Measurements from ENCODE around the gene CLTRN. TPM values are rescaled to one million over a fixed set of nuclear protein-coding genes. Genes with fewer than 3 reads are reported as not detected.
"Not testable (repeated sequence)": the region's sequence is repeated elsewhere in the genome, so short reads cannot be mapped to it uniquely, and the experiment has no call there.

Gene CLTRN, protein sequence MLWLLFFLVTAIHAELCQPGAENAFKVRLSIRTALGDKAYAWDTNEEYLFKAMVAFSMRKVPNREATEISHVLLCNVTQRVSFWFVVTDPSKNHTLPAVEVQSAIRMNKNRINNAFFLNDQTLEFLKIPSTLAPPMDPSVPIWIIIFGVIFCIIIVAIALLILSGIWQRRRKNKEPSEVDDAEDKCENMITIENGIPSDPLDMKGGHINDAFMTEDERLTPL
- under 0.01 TPM in 1 of 2 replicates, not detected in the other for total RNA-seq

GRCh38 chrX:15664487-15665444, at the start of gene CLTRN:
TSS of gene CLTRN (minus strand) at chrX:15664805. CDS start at chrX:15664775, 30 bp downstream.
- DNase-seq (ENCODE audit: low read depth in 2 of 2) = no peak

DNA sequence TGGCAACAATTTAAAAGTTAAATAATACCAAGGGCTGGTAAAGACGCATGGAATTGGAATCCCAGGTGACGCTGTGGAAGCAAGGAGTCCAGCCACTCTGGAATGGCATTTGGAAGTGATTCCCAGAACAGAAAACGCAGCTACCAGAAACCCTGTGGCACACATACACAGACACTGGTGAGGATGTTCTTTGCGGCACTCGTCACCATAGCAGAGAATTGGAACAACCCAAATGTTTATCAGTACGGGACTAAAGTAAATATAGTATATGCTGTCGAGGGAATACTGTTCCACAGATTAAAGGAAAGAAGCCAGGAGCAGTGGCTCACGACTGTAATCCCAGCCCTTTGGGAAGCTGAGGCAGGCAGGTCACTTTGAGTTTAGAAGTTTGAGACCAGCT, 39.7 kb upstream of the CLTRN start:
- DNase-seq (ENCODE audit: low read depth in 2 of 2) = not testable (repeated sequence)

DNA sequence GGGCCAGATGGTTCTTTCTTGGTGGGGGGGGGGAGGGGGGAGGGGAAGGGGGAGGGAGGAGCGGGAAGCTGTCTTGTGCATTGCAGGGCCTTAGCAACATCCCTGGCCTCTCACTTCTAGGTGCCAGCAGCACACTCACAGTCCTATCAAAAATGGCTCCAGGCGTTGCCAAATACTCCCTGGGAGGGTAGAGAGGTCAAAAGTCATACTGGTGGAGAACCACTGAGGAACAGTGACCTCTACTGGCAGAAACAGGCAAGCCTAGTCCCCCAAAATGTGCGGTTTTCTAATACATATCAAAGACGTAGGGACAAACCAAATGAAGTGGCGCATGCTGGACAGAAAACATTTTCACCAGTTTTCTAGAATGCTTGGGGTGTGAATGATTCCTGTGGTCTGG, 39.2 kb upstream of the CLTRN start:
- DNase-seq (ENCODE audit: low read depth in 2 of 2) = not testable (repeated sequence)

- DNase-seq (ENCODE audit: low read depth in 2 of 2) = no peak
Observed at GRCh38 chrX:15702488-15703371, 38.1 kb upstream of the CLTRN start.

DNA sequence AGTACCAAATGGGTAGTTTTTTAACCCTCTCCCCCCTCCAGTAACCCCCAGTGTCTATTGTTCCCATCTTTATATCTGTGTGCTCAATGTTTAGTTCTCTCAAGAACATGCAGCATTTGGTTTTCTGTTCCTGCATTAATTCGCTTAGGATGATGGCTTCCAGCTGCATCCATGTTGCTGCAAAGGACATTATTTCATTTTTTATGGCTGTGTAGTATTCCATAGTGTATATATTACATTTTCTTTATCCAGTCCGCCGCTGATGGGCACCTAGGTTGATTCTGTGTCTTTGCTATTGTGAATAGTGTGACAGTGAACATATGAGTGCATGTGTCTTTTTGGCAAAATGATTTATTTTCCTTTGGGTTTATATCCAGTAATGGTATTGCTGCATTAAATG, 31.9 kb upstream of the CLTRN start:
- DNase-seq (ENCODE audit: low read depth in 2 of 2) = no peak

GRCh38 chrX:15694941-15695451, 30.4 kb upstream of the CLTRN start:
- DNase-seq (ENCODE audit: low read depth in 2 of 2) = no peak

GRCh38 chrX:15686818-15687685, 22.4 kb upstream of the CLTRN start:
- DNase-seq (ENCODE audit: low read depth in 2 of 2) = peak; percentile 55 to 60

- no peak for DNase-seq (ENCODE audit: low read depth in 2 of 2)
Observed at GRCh38 chrX:15683193-15683592, 18.6 kb upstream of the CLTRN start.

GRCh38 chrX:15681433-15681832, 16.8 kb upstream of the CLTRN start:
- DNase-seq (ENCODE audit: low read depth in 2 of 2) = no peak

DNA sequence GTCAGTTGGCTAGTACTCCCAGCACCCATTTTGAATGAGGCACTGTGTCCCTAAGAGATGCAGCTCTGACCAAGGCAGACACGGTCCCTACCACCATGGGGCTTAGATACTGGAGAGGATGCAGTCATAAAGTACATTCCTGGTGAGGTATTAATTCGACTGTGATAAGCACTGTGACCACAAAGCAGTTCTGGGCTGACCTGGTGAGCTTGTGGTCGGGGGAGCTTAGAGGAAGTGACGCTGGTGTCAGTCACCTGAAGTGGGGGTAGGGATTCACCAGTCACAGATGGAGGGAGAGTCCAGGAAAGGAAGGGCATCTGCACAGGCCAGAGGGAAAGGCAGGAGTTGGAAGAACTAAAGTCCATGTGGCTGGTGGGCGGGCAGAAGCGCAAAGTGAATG, 15.8 kb upstream of the CLTRN start:
- no peak for DNase-seq (ENCODE audit: low read depth in 2 of 2)

DNA sequence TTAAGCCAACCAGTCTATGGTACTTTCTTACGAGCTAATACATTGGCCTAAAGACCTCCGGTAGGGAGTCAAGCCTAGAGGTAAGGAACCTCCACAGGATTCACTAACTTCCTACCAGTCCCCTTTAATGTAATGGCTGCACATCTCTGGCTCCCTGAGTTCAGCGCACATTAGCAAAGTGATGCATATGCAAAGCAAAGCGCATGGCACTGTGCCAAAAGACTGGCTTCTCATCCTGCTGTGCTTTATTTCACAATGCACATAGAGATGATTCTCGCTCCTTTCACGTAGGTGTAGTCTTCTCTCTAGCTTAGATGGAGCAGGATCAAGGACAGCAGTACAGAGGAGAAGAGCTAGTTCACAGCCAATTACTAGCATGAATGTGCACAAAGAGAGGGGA, 14.6 kb upstream of the CLTRN start:
- no peak for DNase-seq (ENCODE audit: low read depth in 2 of 2)

- no peak for DNase-seq (ENCODE audit: low read depth in 2 of 2)
Observed at GRCh38 chrX:15678339-15678738, 13.7 kb upstream of the CLTRN start.

DNA sequence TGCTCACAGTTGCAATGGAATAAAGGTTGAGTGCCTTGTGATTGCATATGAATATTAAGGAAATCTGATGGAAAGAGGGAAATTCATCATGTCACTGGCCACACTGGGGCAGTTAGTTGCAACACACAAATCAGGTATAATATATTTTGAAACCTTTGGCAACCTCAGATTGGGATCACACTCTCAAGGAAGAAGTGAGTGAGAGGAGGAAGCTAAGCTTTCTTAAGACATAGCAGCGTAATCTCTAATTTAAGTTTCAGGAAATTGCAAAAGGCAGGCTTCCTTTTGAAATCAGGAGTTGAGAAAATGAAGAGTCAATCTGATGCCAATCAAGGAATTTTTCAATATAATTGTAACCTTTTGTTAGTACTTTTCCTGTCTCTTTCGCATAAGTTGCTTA, 12.3 kb upstream of the CLTRN start:
- DNase-seq (ENCODE audit: low read depth in 2 of 2) = no peak

- DNase-seq (ENCODE audit: low read depth in 2 of 2) = peak; percentile 68 to 75
Observed at GRCh38 chrX:15675490-15675921, 10.9 kb upstream of the CLTRN start.

DNA sequence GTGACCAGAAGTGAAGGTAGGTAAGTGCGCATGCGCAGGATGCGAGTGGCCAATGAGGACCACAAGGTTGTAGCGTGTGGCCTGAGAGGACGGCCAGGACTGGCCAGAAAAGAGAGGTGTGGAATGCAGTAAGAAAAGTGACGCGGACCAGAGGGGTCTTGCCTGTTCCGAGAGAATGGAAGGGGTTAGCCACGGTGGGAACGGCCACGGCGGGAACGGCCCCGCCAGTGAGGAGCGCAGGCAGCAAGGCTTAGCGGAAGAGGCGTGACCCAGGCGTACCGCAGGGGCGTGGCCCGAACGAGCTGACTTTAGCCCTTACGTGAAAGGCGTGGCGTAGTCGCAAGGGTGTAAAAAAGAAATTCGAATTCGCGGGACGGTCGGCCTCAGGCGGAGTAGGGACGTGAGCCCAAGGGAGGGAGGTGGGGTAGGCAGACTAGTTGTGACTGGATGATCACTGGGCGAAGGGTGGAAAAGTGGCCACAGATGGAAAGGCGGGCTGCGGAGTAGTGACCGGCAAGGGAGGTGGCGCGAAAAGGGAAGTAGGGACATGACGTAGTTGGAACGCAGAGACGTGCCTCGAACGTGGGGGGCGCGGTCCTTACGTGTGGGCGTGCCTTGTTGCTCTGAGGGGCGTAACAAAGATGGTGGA, 10.4 kb upstream of the CLTRN start:
- DNase-seq (ENCODE audit: low read depth in 2 of 2) = peak; percentile 95 to 96

DNA sequence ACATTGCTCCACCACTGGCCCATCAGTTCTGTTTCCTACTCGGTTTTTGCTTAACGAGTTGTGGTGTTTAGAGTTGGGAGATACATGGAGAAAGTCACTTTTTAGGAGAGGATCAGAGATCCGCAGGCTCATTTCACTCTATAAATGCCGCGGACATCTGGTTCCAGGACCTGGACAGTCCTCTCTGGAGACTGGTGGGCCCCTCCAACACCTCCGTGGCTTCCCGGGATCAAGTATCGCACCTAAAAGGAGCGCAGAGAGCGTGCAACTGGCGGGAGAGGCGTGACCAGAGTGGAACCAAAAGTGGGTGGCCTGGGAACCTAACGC, 9.9 kb upstream of the CLTRN start:
- DNase-seq (ENCODE audit: low read depth in 2 of 2) = no peak

DNA sequence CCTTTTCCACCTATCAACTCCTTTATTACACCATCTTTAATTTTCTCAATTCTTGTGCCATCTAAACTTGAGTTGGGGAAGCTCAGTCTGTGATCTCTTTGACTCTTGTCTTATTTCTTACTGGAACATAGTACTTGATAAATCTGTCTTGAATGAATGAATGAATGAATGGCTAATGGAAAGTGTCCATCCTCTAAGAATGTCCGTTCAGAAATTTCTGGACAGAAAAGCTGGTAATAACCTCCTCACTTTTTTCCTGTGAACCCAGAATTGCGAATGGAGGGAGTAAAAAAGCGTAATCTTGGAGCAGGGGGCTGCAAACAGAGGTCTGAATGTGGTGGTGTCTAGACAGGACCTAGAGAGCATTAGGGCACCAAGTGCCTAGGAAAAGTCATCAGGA, 9.4 kb upstream of the CLTRN start:
- DNase-seq (ENCODE audit: low read depth in 2 of 2) = no peak

DNA sequence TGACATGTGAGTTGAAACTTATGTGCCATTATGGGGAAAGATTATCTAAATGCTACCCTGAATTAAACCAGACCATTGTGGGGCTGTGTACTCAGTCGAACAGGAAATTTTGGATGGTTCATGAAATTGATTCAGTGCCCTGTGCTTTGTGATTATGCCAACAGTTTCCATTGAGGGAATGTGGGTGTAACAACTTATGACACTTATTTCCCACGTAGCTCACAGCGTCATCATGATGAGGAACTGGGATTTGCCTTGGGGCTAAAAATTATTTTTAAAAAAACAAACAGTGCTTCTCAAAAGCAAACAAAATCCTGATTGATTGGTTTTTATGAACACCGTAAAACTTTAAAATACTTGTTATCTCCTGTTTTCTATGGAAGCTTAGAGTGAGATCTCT, 8.3 kb upstream of the CLTRN start:
- no peak for DNase-seq (ENCODE audit: low read depth in 2 of 2)

DNA sequence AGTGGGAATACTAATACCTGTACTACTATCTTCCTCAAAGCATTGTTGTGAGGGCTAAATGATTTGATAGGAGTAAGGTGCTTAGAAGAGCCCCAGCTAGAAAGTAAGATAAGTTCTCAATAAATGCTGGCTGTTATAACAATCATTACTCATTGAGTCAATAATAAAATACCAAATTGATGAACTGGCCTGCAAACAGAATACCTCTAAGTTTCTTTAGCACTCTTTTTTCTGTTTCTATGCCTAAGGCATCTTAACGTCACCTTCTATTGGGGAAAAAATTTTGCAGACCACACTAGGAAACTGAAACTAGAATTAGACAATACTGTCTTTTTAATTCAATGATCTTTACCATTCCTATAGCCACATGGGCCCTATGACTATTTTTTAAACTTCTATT, 1.2 kb downstream of the CLTRN start:
- DNase-seq (ENCODE audit: low read depth in 2 of 2) = no peak

DNA sequence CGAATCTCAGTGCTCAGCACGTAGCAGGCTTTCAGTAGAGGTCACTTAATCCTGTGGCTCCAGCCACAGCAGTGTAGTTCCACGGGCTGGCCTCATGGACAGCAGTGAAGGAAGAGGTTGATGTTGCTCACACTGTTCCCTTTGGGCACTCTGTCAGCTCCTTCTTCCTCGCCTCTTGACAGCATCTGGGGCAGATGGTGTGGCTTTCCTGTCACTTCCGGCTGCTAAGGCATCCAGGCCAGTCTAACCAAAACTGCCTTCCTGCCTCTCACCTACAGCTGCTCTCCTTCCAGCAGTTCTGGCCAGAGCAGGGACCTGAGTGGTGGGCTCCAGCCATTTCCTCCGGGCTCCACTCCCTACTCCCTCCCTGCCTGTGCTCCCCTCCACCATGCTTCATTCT, 9.8 kb downstream of the CLTRN start:
- not testable (repeated sequence) for DNase-seq (ENCODE audit: low read depth in 2 of 2)

Measured in dermis microvascular lymphatic vessel endothelial cell (primary cell).